Endothelial cell of umbilical vein (primary cell): Measurements from ENCODE around the gene SNED1. TPM values are rescaled to one million over a fixed set of nuclear protein-coding genes. Genes with fewer than 3 reads are reported as not detected.

ENCODE experiments used
- BruUV-seq: library from RNA; stranded (reverse); fragments of 400-500 nt; replicated peaks from 2 replicates; lab custom pipeline; 2021; lab: Mats Ljungman, UMichigan
- CTCF ChIA-PET: fragments of 300-600, 350-600 bp; sonication (Branson Sonifier 250); formaldehyde crosslinking; loops from one replicate; lab custom pipeline; 2021; ENCODE audit warnings: antibody characterized with exemption, inconsistent platforms; lab: Charles Lee
- POLR2A ChIA-PET: fragments of 300-600, 350-600 bp; sonication (Branson Sonifier 250); formaldehyde crosslinking; loops from one replicate; lab custom pipeline; 2021; ENCODE audit warnings: antibody characterized with exemption, inconsistent platforms; lab: Charles Lee
- DNase-seq: peaks from one replicate; pipeline ENCODE4 v3.0.0-alpha.2; 2011; ENCODE audit warnings: low read depth, low spot score
- FAIRE-seq: peaks from 2 replicates; lab custom pipeline; 2011; peaks lifted over from hg19 to GRCh38; lab: Jason Lieb, UNC
- H2AFZ ChIP-seq: 2 replicates; pipeline ENCODE4 v1.6.0; 2012; ENCODE audit warnings: low read depth, low read length, control low read depth, inconsistent platforms
- H3K27ac ChIP-seq: 2 replicates; pipeline ENCODE4 v1.5.1; 2011; ENCODE audit warnings: low read depth, mild to moderate bottlenecking, control low read depth, low read length, moderate library complexity; ENCODE audit not compliant: insufficient read depth
- H3K27me3 ChIP-seq, 2 experiments: 2 replicates each; pipeline versions ENCODE4 v1.6.0 to v1.6.1; 2011; ENCODE audit warnings: low read length in 2 of 2, mixed read lengths in 1 of 2; ENCODE audit not compliant: control insufficient read depth in 2 of 2, insufficient read depth in 2 of 2
- H3K36me3 ChIP-seq, 2 experiments: 2 replicates in 1 of 2; 3 replicates in 1 of 2; pipeline ENCODE4 v1.5.1; 2011; ENCODE audit warnings: low read length in 2 of 2, mild to moderate bottlenecking in 1 of 2, moderate library complexity in 1 of 2; ENCODE audit not compliant: control insufficient read depth in 2 of 2, insufficient read depth in 2 of 2; ENCODE audit errors: extremely low read depth in 1 of 2
- H3K4me1 ChIP-seq: 3 replicates; pipeline ENCODE4 v1.5.1; 2011; ENCODE audit warnings: mild to moderate bottlenecking, low read length; ENCODE audit not compliant: control insufficient read depth, insufficient read depth; ENCODE audit errors: extremely low read depth
- H3K4me2 ChIP-seq: 2 replicates; pipeline ENCODE4 v1.6.1; 2011; ENCODE audit warnings: low read length, control low read depth, mixed read lengths; ENCODE audit not compliant: insufficient read depth
- H3K4me3 ChIP-seq, 3 experiments: fragments of 200-600 bp in 1 of 3; sonication (generic), shearing (Covaris generic) in 1 of 3; replicated peaks in 1 of 3; 2 replicates each; pipeline ENCODE4 v1.5.1; 2011 to 2016; ENCODE audit warnings: control low read depth in 3 of 3, low read length in 3 of 3, mild to moderate bottlenecking in 2 of 3, inconsistent platforms in 1 of 3, low read depth in 1 of 3, moderate library complexity in 1 of 3; ENCODE audit not compliant: insufficient read depth in 1 of 3
- H3K79me2 ChIP-seq: 2 replicates; pipeline ENCODE4 v1.6.0; 2012; ENCODE audit warnings: low read length, inconsistent platforms; ENCODE audit not compliant: control insufficient read depth, insufficient read depth
- H3K9ac ChIP-seq: replicated peaks from 2 replicates; pipeline ENCODE3; 2011; ENCODE audit warnings: low read length, control low read depth; ENCODE audit not compliant: insufficient read depth; ENCODE audit errors: extremely low read depth
- H3K9me1 ChIP-seq: replicated peaks from 3 replicates; pipeline ENCODE4 v1.6.0; 2011; ENCODE audit warnings: mild to moderate bottlenecking, low read length; ENCODE audit not compliant: control insufficient read depth, insufficient read depth; ENCODE audit errors: extremely low read depth
- H3K9me3 ChIP-seq: replicated peaks from 2 replicates; pipeline ENCODE4 v1.5.1; 2012; ENCODE audit warnings: low read length, inconsistent platforms; ENCODE audit not compliant: control insufficient read depth, insufficient read depth
- H4K20me1 ChIP-seq: replicated peaks from 2 replicates; pipeline ENCODE3; 2011; ENCODE audit warnings: mild to moderate bottlenecking, low read length; ENCODE audit not compliant: control insufficient read depth, insufficient read depth; ENCODE audit errors: extremely low read depth
- CTCF ChIP-seq, 2 donors: IDR thresholded peaks; 1 replicate in 1 of 2; 2 replicates in 1 of 2; pipeline ENCODE4 v1.5.1; 2011; ENCODE audit warnings: low read length in 2 of 2, mild to moderate bottlenecking in 2 of 2, moderate library complexity in 2 of 2, control low read depth in 1 of 2, inconsistent platforms in 1 of 2, low read depth in 1 of 2; ENCODE audit not compliant: insufficient read depth in 1 of 2; ENCODE audit errors: extremely low read depth in 1 of 2
- FOS ChIP-seq: IDR thresholded peaks from 2 replicates; pipeline ENCODE4 v1.6.1; 2011; ENCODE audit warnings: mild to moderate bottlenecking, low read length, moderate library complexity, borderline replicate concordance; ENCODE audit not compliant: insufficient read depth
- GATA2 ChIP-seq: IDR thresholded peaks from 2 replicates; pipeline ENCODE4 v1.7.0; 2011; ENCODE audit warnings: low read depth, mild to moderate bottlenecking, moderate library complexity, mixed read lengths, low read length; ENCODE audit not compliant: insufficient read length, insufficient read depth
- MAX ChIP-seq: IDR thresholded peaks from 2 replicates; pipeline ENCODE4 v1.6.1; 2011; ENCODE audit not compliant: insufficient read depth, insufficient read length
- MYC ChIP-seq: IDR thresholded peaks from one replicate; pipeline ENCODE4 v1.6.1; 2011; ENCODE audit warnings: mild to moderate bottlenecking, low read depth, low read length
- POLR2AphosphoS5 ChIP-seq: IDR thresholded peaks from 2 replicates; pipeline ENCODE4 v1.6.1; 2012; ENCODE audit warnings: low read depth, mild to moderate bottlenecking, control low read depth, low read length, moderate library complexity; ENCODE audit not compliant: insufficient read depth
- dilution Hi-C: fragments of 300-500 bp; cut with MboI; formaldehyde crosslinking; loops from one replicate; pipeline ENCODE4 v1.15.0; 2019; ENCODE audit warnings: low sequenced_read_pairs; ENCODE audit not compliant: extremely low pct_ligation_motif_present
- intact Hi-C: fragments of 100-400 bp; cut with micrococcal nuclease; formaldehyde crosslinking; loops from one replicate; pipeline ENCODE4 v1.10.0; 2022
- polyA plus RNA-seq, 4 experiments: library from polyadenylated mRNA; depleted of rRNA in 3 of 4; stranded (reverse) in 3 of 4; unstranded in 1 of 4; fragments of >200 nt; gene quantifications; 2 replicates each; pipeline versions ENCODE4 v1.2.1 to v1.2.3, GENCODE V29; 2011 to 2012; ENCODE audit warnings: missing spikeins in 1 of 4
- total RNA-seq: library from RNA; stranded (reverse); gene quantifications from 2 replicates; pipeline ENCODE4 v1.2.3, GENCODE V29; 2021

SNED1 gene
- total and polyA plus RNA-seq, 2 donors (not counting 3 experiments of a cell fraction or from before 2014, with no cell fraction given) = 14.1 to 17.2 TPM

GRCh38 chr2:240951045-240951594 is 47.3 kb upstream of the SNED1 start:
- Histone ChIP-seq H3K9me3 (no peaks in the 10 kb centered on the region), H3K36me3 (no peaks in the 10 kb centered on the region), H3K9ac (no peak overlapping the region), H3K4me2 (no peak overlapping the region), H4K20me1 (no peaks in the 10 kb centered on the region), H3K27ac (no peak overlapping the region), H3K4me1 (no peaks in the 10 kb centered on the region), H3K79me2 (no peaks in the 10 kb centered on the region), H3K9me1 (no peaks in the 10 kb centered on the region), H3K4me3 (no peak overlapping the region), H2AFZ (no peak overlapping the region), H3K27me3 (peaks cover 0 to 2% of the 10 kb centered on the region in 2 experiments)
- ChIA-PET POLR2A (no interaction called here), CTCF (no interaction called here)
- TF ChIP-seq MAX (no peak), CTCF (IDR thresholded peaks at IDR 0.05; ENCODE audit: extremely low read depth in 1 of 2, insufficient read depth in 1 of 2, low read depth in 1 of 2, low read length in 2 of 2) (no peak), POLR2AphosphoS5 (no peak), MYC (no peak), FOS (no peak), GATA2 (no peak)
- no TSS peak for BruUV-seq
- intact Hi-C loops = no loop called here
- dilution Hi-C loops = no loop called here
- no peak for DNase-seq
- FAIRE-seq = no peak
